ENCODE data around the gene TRIM47.

- TF ChIP-seq TAF1 (IDR thresholded peaks at IDR 0.05; ENCODE audit: borderline replicate concordance, low read depth, low read length) (no peak), POLR2A (IDR thresholded peaks at IDR 0.05; ENCODE audit: low read depth, low read length) (no peak), POLR2AphosphoS5 (IDR thresholded peaks at IDR 0.05; ENCODE audit: low read depth, low read length) (no peak)
These were observed 45.6 kb downstream of the TRIM47 start for GRCh38 chr17:75832652-75833400.
